ENCODE data around the gene ZCCHC24. TPM values are rescaled to one million over a fixed set of nuclear protein-coding genes. Genes with fewer than 3 reads are reported as not detected.

ZCCHC24 gene
- total RNA-seq, 3 donors from 2014 or later, result 5.6 to 125 (median 22.8) TPM

DNA sequence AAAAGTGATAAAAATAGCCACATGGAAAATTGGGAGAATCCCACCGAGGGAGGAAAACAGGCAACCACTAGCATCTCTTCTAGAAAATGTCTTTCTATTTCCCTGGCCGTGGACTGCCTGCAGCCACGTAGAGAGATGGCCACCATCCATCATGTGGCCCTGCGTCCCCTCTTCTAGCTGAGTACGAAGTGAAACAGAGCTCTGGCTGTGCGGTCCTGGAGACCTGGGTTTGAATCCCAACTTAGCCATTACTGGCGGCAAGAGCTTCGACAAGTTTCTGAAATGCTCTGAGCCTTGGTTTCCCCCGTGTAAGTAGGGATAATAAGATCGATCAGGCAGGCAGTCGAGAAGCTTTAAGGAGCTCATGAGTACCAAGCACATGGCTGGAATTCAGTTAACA is 32.9 kb downstream of the ZCCHC24 start:
- intact Hi-C loops (cut with DNase I, micrococcal nuclease), result no loop called here
- H3K9me3 ChIP-seq, result no peaks in the 10 kb centered on the region
- TF ChIP-seq, protein P1, sequence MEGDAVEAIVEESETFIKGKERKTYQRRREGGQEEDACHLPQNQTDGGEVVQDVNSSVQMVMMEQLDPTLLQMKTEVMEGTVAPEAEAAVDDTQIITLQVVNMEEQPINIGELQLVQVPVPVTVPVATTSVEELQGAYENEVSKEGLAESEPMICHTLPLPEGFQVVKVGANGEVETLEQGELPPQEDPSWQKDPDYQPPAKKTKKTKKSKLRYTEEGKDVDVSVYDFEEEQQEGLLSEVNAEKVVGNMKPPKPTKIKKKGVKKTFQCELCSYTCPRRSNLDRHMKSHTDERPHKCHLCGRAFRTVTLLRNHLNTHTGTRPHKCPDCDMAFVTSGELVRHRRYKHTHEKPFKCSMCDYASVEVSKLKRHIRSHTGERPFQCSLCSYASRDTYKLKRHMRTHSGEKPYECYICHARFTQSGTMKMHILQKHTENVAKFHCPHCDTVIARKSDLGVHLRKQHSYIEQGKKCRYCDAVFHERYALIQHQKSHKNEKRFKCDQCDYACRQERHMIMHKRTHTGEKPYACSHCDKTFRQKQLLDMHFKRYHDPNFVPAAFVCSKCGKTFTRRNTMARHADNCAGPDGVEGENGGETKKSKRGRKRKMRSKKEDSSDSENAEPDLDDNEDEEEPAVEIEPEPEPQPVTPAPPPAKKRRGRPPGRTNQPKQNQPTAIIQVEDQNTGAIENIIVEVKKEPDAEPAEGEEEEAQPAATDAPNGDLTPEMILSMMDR (IDR thresholded peaks at IDR 0.05), result no peak
- peaks cover 13% of the 10 kb centered on the region for H3K4me1 ChIP-seq (ENCODE audit: low read depth)
- no peaks in the 10 kb centered on the region for H3K36me3 ChIP-seq (ENCODE audit: low read depth)
- DNase-seq, result peak in 2 of 3 donors; percentile 4 to 7
- H3K4me3 ChIP-seq, result no peak overlapping the region
- ATAC-seq, result no peak

DNA sequence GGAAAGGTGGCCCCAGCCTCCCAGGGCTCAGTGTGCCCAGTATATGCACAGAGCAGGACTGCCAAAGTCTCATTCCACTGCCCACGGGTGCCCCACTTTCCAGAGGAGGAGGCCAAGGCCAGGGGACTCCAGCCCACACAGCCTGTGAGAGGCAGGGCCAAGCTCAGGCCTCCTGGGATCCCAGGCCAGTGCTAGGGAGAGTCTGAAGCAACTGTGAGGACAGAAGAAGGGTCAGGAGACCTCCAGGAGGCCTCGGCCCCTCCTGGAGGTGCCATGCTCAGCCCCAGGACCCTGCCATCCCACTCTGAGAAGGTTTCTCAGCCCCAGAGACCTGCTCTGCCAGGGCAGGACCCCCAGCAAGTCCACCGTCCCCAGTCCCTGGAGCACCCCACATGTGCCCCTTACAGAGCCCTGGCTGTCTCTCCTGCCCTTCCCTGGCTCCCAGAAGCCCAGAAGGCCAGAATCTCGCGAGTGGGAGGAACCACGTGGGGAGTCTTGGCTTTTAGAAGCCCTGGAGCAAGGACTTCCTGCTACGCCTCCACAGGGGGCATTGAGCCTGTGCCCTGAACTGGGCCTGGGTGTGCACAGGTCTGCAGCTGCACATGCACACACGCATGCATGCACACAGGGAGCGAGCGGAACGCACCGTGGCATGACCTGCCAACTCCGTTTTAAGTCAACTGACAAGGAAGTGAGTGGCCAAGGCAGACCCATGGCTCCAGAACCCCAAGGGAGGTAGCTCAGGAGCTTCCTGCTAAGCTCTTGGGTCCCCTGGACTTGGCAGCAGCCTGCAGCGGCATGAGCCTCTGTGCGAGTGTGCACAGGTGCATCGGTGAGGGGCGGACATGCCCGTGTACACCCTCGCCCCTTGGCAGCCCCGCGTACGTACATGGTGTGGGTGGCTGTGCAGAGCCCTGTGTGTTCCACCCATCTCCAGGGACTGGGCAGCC is 33.6 kb downstream of the ZCCHC24 start:
- intact Hi-C loops (cut with DNase I, micrococcal nuclease), result no loop called here
- Histone ChIP-seq H3K4me3 (no peak overlapping the region), H3K36me3 (ENCODE audit: low read depth) (no peaks in the 10 kb centered on the region), H3K9me3 (no peaks in the 10 kb centered on the region), H3K4me1 (ENCODE audit: low read depth) (peaks cover 13% of the 10 kb centered on the region)
- TF ChIP-seq, protein P1 (IDR thresholded peaks at IDR 0.05), result no peak
- ATAC-seq, result no peak
- DNase-seq, result peak in 2 of 3 donors; percentile 16 to 38

DNA sequence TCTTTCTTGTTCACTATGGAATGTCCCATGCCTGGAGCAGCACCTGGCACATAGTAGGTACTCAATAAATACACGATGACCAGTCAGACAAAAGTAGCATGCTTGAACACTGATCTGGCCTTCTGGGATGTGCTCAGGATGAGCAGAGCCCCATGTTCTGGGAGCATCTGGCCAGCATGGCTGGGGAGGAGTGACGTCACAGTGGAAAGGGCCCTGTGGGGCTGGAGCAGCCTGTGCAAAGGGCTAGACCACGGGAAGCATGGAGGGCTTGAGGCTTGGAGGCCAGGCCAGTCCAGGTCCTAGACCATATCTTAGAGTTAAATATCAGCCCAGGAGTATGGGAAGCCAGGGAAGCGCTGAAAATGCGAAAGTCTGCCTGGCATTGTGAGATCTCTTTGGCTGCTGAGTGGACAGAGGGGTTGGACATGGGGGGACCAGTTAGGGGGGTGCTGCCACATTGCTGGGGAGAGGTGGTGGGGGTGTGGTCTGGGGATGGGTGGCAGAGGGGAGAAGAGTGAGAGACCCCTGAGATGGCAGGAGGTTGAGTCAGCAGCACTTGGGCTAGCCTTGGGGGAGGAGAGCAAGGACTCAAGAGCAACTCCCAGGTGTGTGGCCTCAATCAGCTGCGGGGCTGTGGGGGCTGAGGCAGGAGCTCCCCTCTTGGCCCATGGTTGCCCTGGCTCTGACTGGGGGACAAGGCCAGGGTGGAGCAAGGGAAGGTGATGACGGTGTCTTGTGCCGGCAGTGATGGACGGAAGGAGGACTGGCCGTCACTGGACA is 34.9 kb downstream of the ZCCHC24 start:
- intact Hi-C loops (cut with DNase I, micrococcal nuclease), result no loop called here
- DNase-seq, result peak in 2 of 3 donors; percentile 16 to 25
- H3K4me3 ChIP-seq, result no peak overlapping the region
- H3K9me3 ChIP-seq, result no peaks in the 10 kb centered on the region
- peaks cover 15% of the 10 kb centered on the region for H3K4me1 ChIP-seq (ENCODE audit: low read depth)
- TF ChIP-seq, protein P1 (IDR thresholded peaks at IDR 0.05), result no peak
- ATAC-seq, result no peak
- no peaks in the 10 kb centered on the region for H3K36me3 ChIP-seq (ENCODE audit: low read depth)

DNA sequence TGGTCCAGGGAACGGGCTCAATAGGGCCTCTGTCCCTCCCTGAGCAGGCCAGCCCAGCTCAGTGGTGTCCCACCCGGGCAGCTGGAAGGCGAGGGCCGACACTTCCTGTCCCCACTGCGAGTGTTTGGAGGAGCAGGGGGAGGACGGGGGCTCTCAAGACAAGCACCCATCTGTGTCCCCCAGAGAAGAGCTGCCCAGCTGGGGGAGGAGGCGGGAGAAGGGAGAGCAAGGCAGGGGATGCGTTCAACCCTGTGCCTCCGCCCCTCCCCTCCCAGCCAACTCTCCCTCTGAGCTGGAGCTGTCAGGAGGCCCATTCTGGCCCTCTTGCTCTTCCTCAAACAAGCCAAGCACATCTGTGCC is 35.7 kb downstream of the ZCCHC24 start:
- TF ChIP-seq, protein P1 (IDR thresholded peaks at IDR 0.05), result no peak
- intact Hi-C loops (cut with DNase I, micrococcal nuclease), result no loop called here
- no peaks in the 10 kb centered on the region for H3K36me3 ChIP-seq (ENCODE audit: low read depth)
- no peak overlapping the region for H3K4me3 ChIP-seq
- ATAC-seq, result no peak
- H3K9me3 ChIP-seq, result no peaks in the 10 kb centered on the region
- H3K4me1 ChIP-seq (ENCODE audit: low read depth), result peaks cover 16% of the 10 kb centered on the region
- peak in 2 of 3 donors; percentile 25 to 40 for DNase-seq

DNA sequence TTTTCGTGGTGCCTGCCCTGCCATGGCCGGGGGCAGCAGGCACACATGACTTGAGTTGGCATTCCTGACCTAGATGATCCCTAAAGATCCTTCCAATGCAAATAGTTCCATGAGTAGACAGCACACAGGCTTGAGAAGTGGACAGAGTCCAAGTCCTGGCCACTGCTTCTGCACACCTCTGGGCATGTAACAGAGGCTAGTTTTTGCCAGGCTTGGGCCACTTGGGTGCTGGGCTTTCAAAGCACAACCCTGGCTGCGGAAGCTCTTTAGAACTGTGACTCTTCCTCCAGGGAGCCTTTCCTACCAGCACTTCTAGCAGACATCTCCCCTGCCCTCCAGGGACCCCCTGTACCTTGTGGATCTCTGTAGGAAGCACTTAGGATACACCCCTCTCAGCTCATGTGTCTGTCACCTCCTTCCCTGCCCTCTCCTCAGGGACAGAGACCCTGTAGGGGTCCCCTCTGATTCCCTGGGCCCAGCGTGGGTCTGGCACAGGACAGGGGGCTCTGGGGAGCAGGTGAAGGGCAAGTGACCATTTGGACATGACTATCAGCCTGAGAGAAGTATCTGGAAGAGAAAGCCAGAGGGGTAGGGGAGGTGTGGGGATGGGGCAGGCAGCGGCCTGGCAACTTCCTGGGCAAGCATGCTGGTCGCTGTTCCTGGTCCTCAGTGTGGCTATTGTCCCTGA is 36.2 kb downstream of the ZCCHC24 start:
- DNase-seq (peak in 2 of 3 donors; percentile 8 to 12), ATAC-seq (no peak)
- Histone ChIP-seq H3K36me3 (ENCODE audit: low read depth) (no peaks in the 10 kb centered on the region), H3K9me3 (no peaks in the 10 kb centered on the region), H3K4me1 (ENCODE audit: low read depth) (peaks cover 17% of the 10 kb centered on the region), H3K4me3 (no peak overlapping the region)
- TF ChIP-seq, protein P1 (IDR thresholded peaks at IDR 0.05), result no peak
- intact Hi-C loops (cut with DNase I, micrococcal nuclease), result no loop called here
